Lung (tissue), 12 donors: ENCODE data around the gene TRIM42. TPM values are rescaled to one million over a fixed set of nuclear protein-coding genes. Genes with fewer than 3 reads are reported as not detected.

Source experiments
- ATAC-seq: fragments of 200-7000 bp; cut with Tn5 transposase; one replicate; pipeline ENCODE4 v1.9.1; 2020; ENCODE audit warnings: moderate number of reproducible peaks; ENCODE audit not compliant: insufficient read depth, low FRiP score
- DNase-seq, 3 donors: peaks; one replicate each; pipeline ENCODE4 v3.0.0-alpha.2; 2013 to 2017
- H3K27ac ChIP-seq, 2 donors: one replicate each; pipeline ENCODE4 v1.5.1; 2013; ENCODE audit warnings: mild to moderate bottlenecking in 2 of 2, moderate library complexity in 2 of 2, control low read depth in 1 of 2, inconsistent platforms in 1 of 2, low read depth in 1 of 2, low read length in 1 of 2
- H3K27me3 ChIP-seq, 3 donors: one replicate each; pipeline ENCODE4 v1.5.1; 2013; ENCODE audit warnings: low read length in 2 of 3; ENCODE audit not compliant: control insufficient read depth in 3 of 3, insufficient read depth in 3 of 3
- H3K36me3 ChIP-seq, 4 donors: one replicate each; pipeline ENCODE4 v1.5.1; 2013; ENCODE audit warnings: low read length in 4 of 4, mild to moderate bottlenecking in 1 of 4, moderate library complexity in 1 of 4; ENCODE audit not compliant: control insufficient read depth in 4 of 4, insufficient read depth in 4 of 4
- H3K4me1 ChIP-seq, 5 donors: one replicate each; pipeline ENCODE4 v1.5.1; 2013; ENCODE audit warnings: low read length in 5 of 5, mild to moderate bottlenecking in 2 of 5, moderate library complexity in 1 of 5; ENCODE audit not compliant: control insufficient read depth in 5 of 5, insufficient read depth in 5 of 5
- H3K4me3 ChIP-seq: one replicate; pipeline ENCODE4 v1.5.1; 2013; ENCODE audit warnings: mild to moderate bottlenecking, control low read depth, moderate library complexity
- H3K9ac ChIP-seq, 2 donors: one replicate each; pipeline ENCODE4 v1.5.1; 2013; ENCODE audit warnings: low read length in 2 of 2, control low read depth in 1 of 2; ENCODE audit not compliant: insufficient read depth in 1 of 2
- H3K9me3 ChIP-seq, 4 donors: one replicate each; pipeline ENCODE4 v1.5.1; 2013; ENCODE audit warnings: low read length in 3 of 4, mild to moderate bottlenecking in 1 of 4, moderate library complexity in 1 of 4; ENCODE audit not compliant: control insufficient read depth in 4 of 4, insufficient read depth in 3 of 4
- CTCF ChIP-seq: IDR thresholded peaks from 2 replicates; pipeline ENCODE4 v1.5.1; 2012; ENCODE audit warnings: mild to moderate bottlenecking; ENCODE audit errors: control extremely low read depth, extremely low read depth
- WGBS, 2 donors: extraction: QIAGEN DNeasy Blood & Tissue Kit; methylation state at CpG; one replicate each; pipeline ENCODE4 v1.1.7; 2013; 5-methylcytosine and 5-hydroxymethylcytosine counted together
- polyA plus RNA-seq, 2 donors: library from polyadenylated mRNA; stranded (reverse); fragments of 200-250 nt; gene quantifications; one replicate each; pipeline ENCODE4 v1.2.1, GENCODE V29; 2013
- total RNA-seq, 2 donors: library from RNA; depleted of rRNA in 1 of 2; stranded (reverse); fragments of >200 nt in 1 of 2; gene quantifications; one replicate each; pipeline ENCODE4 v1.2.1, GENCODE V29; 2014 to 2021
- donor health status: control.
- donor health status: control.
- donor health status: Bipolar disorder and iron deficiency.
- donor health status: healthy.
- donor health status: DM: yes; HTN: yes; CAD: no.

TRIM42 gene
- total and polyA plus RNA-seq, 4 donors, result not detected

- TF ChIP-seq CTCF, result no peak
- DNase-seq (no peak), ATAC-seq (no peak)
- WGBS, 2 donors, result 74 to 78% methylated on average over 3 of the region's 3 CpGs
- no peak overlapping the region for H3K9ac ChIP-seq
- no peak overlapping the region for H3K27ac ChIP-seq
- H3K4me1 ChIP-seq, result no peaks in the 10 kb centered on the region
- peaks cover 0 to 2% (median 0%) of the 10 kb centered on the region in 4 donors for H3K9me3 ChIP-seq
- no peaks in the 10 kb centered on the region for H3K36me3 ChIP-seq
- no peak overlapping the region for H3K4me3 ChIP-seq
- no peaks in the 10 kb centered on the region for H3K27me3 ChIP-seq
Measured at GRCh38 chr3:140712301-140712700, 34.4 kb downstream of the TRIM42 start.

- Histone ChIP-seq H3K27me3 (no peaks in the 10 kb centered on the region), H3K9ac (no peak overlapping the region), H3K4me1 (no peaks in the 10 kb centered on the region), H3K36me3 (no peaks in the 10 kb centered on the region), H3K27ac (no peak overlapping the region), H3K4me3 (no peak overlapping the region), H3K9me3 (no peaks in the 10 kb centered on the region)
- ATAC-seq (no peak), DNase-seq (no peak)
- no peak for TF ChIP-seq CTCF
- 77 to 79% methylated on average over 10 of the region's 10 CpGs for WGBS, 2 donors
Measured at GRCh38 chr3:140715035-140715434, 37.2 kb downstream of the TRIM42 start.

GRCh38 chr3:140717921-140718320, 40.1 kb downstream of the TRIM42 start:
- Histone ChIP-seq H3K9me3 (no peaks in the 10 kb centered on the region), H3K36me3 (no peaks in the 10 kb centered on the region), H3K9ac (no peak overlapping the region), H3K27ac (no peak overlapping the region), H3K4me3 (no peak overlapping the region), H3K4me1 (no peaks in the 10 kb centered on the region), H3K27me3 (no peaks in the 10 kb centered on the region)
- DNase-seq (no peak), ATAC-seq (no peak)
- TF ChIP-seq CTCF, result no peak
- 93 to 95% methylated on average over 3 of the region's 3 CpGs for WGBS, 2 donors
